Prostate gland (tissue), 2 donors: ENCODE data around the gene TRPM3.

Experiments
- POLR2A ChIP-seq: fragments of 450-650 bp; IDR thresholded peaks from one replicate; pipeline ENCODE4 v1.6.1; 2016; ENCODE audit warnings: antibody characterized with exemption, mild to moderate bottlenecking
- POLR2AphosphoS5 ChIP-seq: sonication (generic); formaldehyde crosslinking; IDR thresholded peaks from one replicate; pipeline ENCODE4 v1.6.1; 2017; ENCODE audit warnings: antibody characterized with exemption
- TF ChIP-seq, protein P1 (sequence below), 4 experiments: fragments of 200-600 bp in 2 of 4; fragments of 450-650 bp in 2 of 4; sonication (generic) in 2 of 4; IDR thresholded peaks; 1 replicate in 3 of 4; 2 replicates in 1 of 4; pipeline ENCODE4 v1.5.1; 2016 to 2019; ENCODE audit warnings: antibody characterized with exemption in 4 of 4, mild to moderate bottlenecking in 2 of 4, moderate library complexity in 2 of 4

GRCh38 chr9:71108937-71109336 lies 12.5 kb downstream of the TRPM3 start:
- no peak for TF ChIP-seq POLR2A
- TF ChIP-seq, protein P1, sequence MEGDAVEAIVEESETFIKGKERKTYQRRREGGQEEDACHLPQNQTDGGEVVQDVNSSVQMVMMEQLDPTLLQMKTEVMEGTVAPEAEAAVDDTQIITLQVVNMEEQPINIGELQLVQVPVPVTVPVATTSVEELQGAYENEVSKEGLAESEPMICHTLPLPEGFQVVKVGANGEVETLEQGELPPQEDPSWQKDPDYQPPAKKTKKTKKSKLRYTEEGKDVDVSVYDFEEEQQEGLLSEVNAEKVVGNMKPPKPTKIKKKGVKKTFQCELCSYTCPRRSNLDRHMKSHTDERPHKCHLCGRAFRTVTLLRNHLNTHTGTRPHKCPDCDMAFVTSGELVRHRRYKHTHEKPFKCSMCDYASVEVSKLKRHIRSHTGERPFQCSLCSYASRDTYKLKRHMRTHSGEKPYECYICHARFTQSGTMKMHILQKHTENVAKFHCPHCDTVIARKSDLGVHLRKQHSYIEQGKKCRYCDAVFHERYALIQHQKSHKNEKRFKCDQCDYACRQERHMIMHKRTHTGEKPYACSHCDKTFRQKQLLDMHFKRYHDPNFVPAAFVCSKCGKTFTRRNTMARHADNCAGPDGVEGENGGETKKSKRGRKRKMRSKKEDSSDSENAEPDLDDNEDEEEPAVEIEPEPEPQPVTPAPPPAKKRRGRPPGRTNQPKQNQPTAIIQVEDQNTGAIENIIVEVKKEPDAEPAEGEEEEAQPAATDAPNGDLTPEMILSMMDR (IDR thresholded peaks at IDR 0.05): no peak
- no peak for TF ChIP-seq POLR2AphosphoS5
